ENCODE results near the gene NF2.
"Not testable (repeated sequence)": the region's sequence is repeated elsewhere in the genome, so short reads cannot be mapped to it uniquely, and the experiment has no call there.

NF2 gene

GRCh38 chr22:29596408-29596807, 7.0 kb upstream of the NF2 start:
- no peak for DNase-seq (ENCODE audit: low read depth in 2 of 2)

- DNase-seq (ENCODE audit: low read depth in 2 of 2): not testable (repeated sequence)
These were observed 5.4 kb upstream of the NF2 start for GRCh38 chr22:29597871-29598683.

DNA sequence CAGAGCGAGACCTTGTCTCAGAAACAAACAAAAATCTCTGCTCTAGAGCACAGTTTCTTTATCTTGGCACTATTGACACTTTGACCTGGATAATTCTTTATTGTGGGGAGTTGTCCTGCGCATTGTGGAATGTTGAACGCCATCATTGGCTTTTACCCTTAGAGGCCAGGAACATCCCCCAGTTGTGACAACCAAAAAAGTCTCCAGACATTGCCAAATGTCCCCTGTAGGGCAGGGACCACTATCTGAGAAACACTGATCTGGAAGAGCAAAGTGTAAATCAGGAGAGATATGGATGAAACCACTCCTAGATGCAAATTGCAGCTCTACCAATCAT, 4.8 kb upstream of the NF2 start:
- no peak for DNase-seq (ENCODE audit: low read depth in 2 of 2)

GRCh38 chr22:29604076-29604360, 585 bp downstream of the NF2 start:
- DNase-seq (ENCODE audit: low read depth in 2 of 2): no peak

DNA sequence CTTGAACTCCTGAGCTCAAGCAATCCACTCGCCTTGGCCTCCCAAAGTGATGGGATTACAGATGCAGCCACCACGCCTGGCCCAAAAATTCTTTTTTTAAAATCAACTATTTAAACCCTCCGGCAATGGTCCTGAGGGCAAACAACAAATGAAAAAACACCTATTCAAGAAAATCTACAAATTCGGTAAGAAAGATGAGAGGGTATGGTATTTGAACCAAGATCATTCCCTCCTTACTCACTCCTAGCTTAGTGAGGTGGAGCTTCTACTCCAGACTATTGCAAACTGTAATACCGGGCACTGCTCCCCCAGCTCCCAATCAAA, 2.1 kb downstream of the NF2 start:
- no peak for DNase-seq (ENCODE audit: low read depth in 2 of 2)

DNA sequence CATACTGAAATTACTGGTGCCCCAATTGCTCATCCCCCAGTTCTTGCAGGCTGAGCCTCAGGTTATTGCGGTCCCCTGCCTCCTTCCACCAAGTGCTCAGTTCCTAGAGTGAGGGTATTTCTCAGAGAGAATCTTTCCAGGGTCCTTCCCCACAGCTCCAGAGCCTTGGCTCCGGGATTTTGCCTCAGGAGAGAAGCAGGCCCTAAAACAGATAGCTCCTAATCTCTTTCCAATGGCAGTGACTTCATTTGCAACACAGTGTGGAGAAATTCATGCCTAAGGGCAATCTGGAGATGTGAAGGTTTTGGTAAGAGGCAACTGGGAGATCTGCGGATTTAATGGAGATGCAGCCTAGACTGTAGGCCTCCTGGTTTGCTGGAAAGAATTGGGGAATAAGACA, 2.9 kb downstream of the NF2 start:
- DNase-seq (ENCODE audit: low read depth in 2 of 2): no peak

- DNase-seq (ENCODE audit: low read depth in 2 of 2): no peak
These were observed 4.0 kb downstream of the NF2 start for GRCh38 chr22:29607426-29607825.

- no peak for DNase-seq (ENCODE audit: low read depth in 2 of 2)
These were observed 5.7 kb downstream of the NF2 start for GRCh38 chr22:29609139-29609538.

GRCh38 chr22:29610780-29611179, 7.3 kb downstream of the NF2 start:
- no peak for DNase-seq (ENCODE audit: low read depth in 2 of 2)

DNA sequence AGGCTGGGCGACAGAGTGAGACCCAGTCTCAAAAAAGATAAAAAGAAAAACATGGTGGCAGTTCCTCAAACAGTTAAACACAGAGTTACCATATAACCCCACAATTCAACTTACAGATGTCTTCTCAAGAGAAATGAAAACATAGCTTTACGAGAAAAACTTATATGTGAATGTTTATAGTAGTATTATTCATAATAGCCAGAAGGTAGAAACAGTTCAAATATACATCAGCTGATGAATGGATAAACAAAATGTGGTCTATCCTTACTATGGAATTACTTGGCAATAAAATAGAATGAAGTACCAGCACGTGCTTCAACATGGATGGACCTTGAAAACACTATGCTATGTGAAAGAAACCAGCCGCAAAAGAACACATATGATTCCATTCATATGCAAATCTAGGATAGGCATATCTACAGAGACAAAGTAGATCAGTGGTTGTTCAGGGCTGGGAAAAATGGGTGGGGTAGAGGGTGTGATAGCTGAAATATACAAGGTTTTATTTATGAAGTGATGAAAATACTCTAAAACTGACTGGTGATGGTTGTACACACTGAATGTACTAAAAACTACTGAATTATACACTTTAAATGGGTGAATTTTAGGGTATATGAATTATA, 12.4 kb downstream of the NF2 start:
- no peak for DNase-seq (ENCODE audit: low read depth in 2 of 2)

GRCh38 chr22:29617922-29618629, 14.6 kb downstream of the NF2 start:
- no peak for DNase-seq (ENCODE audit: low read depth in 2 of 2)

DNA sequence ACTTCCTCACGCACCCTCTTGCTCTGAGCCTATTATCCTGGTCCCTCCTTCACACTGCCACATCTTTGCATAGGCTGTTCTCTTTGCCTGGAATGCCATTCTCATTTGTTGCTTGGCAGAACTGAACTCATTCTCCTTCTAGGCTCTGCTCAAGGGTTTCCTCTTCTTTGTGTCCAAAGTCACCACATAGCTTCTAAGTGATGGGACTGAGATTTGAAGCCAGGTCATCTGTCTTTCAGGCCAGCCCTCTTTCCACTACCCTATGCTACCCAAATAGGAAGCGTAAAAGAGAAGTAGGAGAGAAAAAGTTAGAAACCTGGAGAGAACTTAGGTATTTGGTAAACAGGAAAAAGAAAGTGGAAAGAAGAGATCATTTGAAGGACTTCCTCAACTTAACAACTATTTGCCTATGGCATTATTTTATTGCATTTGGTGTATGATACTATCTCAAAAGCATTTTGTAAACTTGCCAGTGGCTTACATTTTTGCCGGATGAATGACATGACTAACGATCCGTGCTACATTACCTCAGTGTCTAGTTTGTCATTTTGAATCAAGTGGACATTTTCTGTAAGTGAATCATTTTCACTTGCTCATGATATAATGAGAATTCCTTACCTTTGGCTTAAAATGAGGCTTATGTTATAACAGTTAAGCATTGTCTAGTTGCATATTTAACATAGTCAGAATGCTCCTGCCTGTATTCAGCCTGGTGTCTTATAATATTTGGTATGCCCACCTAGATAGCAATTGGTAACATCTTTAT, 18.5 kb downstream of the NF2 start:
- DNase-seq (ENCODE audit: low read depth in 2 of 2): no peak

DNA sequence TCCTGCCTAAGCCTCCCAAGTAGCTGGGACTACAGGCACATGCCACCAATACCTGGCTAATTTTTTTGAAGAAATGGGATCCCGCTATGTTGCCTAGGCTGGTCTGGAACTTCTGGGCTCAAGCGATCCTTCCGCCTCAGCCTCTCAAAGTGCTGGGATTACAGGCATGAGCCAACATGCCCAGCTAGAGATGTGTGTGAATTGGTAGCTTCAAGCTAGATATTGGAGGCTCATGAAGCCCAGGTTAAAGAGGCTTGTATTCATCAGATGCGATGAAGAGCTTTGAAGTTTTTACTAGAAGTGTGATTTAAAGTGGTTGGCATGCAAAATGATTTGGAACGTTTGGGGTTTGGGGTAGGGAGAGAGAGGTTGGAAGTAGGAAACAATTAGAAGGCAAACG, 19.6 kb downstream of the NF2 start:
- no peak for DNase-seq (ENCODE audit: low read depth in 2 of 2)

- no peak for DNase-seq (ENCODE audit: low read depth in 2 of 2)
These were observed 20.2 kb downstream of the NF2 start for GRCh38 chr22:29623553-29624169.

DNA sequence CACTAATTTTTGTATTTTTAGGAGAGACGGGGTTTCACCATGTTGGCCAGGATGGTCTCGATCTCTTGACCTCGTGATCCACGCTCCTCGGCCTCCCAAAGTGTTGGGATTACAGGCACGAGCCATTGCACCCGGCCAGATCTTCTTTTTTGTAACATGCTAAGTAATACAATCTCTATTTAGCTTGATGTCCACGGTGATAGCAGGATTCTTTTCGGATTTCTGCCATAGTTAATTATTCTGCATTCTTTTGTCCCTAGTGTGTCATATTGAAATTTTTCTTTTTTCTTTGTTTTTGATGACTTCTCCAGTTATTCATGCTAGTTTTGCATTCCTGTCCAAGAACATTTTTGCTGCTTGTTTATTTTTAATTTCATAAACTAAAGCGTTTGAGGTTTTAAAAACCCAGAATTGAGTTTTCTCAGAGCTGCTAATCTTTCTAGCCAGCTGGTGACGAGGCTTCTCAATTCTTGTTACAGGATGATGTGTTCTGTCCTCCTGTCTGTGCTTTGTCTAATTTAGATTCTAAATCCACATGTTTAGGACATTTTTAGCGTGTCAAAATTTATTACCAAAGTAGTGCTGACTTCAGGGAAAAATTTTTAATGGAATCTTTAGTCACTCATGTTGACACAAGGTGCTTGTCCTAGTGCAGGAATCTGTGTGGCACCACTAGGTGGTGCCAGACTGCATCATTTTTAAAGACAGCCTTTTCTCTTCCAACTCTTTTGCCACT, 21.8 kb downstream of the NF2 start:
- DNase-seq (ENCODE audit: low read depth in 2 of 2): peak in 1 of 2 experiments; percentile 18

DNA sequence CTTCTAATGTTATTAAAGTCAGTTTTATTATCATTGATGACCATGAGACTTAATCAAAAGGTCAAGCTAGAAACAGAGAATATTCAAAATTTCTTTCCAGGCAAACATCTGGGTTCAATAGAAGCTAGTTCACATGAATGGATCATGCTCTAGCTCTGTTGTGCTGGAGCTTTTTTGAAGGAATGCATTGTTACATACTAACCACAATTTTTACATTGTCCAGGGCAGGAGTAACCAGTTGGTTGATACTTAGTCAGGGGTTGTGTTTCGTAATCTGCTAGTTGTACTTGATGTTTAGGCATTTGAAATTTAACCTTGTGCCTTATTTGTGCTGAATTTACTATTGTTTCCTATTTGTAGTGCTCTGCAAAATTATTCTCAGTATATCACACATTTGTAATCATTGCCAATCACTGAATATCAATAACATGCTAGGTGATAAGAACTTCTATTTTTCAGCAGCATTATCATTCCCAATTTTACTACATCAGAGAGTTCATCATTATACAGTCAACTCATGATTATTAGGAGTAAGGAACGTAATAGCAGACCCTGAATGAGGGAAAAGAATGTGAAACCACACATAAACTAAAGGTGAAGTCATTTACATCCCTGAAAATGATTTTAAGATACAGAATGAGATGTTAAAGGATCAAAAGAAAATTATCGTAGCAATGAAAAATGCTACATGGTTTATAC, 23.2 kb downstream of the NF2 start:
- DNase-seq (ENCODE audit: low read depth in 2 of 2): no peak

GRCh38 chr22:29627196-29627535, 23.7 kb downstream of the NF2 start:
- DNase-seq (ENCODE audit: low read depth in 2 of 2): no peak

DNA sequence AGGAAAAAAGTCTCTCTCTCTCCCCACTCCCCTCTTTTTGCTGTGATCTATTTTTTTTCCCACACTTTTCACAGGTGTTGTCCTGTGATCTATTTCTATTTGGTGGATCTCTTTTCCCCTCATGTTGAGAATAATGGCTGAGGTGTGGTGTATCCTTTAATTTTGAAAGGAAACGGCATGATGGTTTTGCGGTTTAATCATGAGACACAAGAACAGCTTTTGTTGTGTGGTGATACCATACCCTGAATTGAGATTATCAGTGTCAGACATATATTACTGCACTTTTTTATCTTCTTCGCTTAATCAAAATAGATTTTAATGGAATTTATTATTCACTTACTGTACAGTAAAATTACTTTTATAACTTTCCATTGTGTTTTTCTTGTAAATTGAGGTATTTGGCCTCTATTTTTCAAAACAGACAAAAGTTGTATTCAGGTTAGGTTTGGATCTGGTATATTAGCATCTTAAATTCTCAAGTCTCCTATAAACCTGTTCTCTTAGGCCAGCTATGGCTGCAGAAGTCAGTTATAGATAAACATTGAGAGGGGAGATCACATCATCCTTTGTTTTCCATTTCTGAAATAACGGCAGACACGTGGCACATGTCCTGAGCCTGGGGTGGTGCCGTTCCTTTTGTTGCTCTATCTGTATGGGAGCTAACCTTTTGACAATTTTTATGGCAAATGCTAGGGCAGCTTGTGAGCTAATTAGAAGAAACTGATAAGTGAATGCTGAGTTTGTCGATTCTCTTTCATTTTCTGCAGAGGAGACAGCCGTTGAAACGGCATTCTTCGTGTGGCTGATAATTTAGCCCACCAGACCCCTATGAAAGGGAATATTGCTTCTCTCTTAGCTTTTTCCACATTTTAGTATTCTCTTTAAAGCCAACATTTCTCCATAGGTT, 25.8 kb downstream of the NF2 start:
- DNase-seq (ENCODE audit: low read depth in 2 of 2): no peak

GRCh38 chr22:29629903-29630516, 26.6 kb downstream of the NF2 start:
- no peak for DNase-seq (ENCODE audit: low read depth in 2 of 2)

- DNase-seq (ENCODE audit: low read depth in 2 of 2): no peak
These were observed 27.6 kb downstream of the NF2 start for GRCh38 chr22:29630987-29631386.

Data from stimulated activated CD4-positive, alpha-beta T cell treated with anti-CD3 and anti-CD28 coated beads, Interleukin-12 subunit alpha, Interleukin-12 subunit beta, amount 100 ng/mL, for 24 hours (primary cell).